Kidney (tissue), 14 donors: ENCODE results near the gene CCN2. TPM values are rescaled to one million over a fixed set of nuclear protein-coding genes. Genes with fewer than 3 reads are reported as not detected.

ENCODE experiments used
- DNase-seq, 5 donors: peaks; one replicate each; pipeline ENCODE4 v3.0.0-alpha.2; 2013 to 2020
- FAIRE-seq: peaks from 2 replicates; lab custom pipeline; 2012; peaks lifted over from hg19 to GRCh38; lab: Jason Lieb, UNC
- H3K27ac ChIP-seq, 2 donors: one replicate each; pipeline ENCODE4 v1.7.0; 2013; ENCODE audit warnings: low read depth in 2 of 2, low read length in 2 of 2, inconsistent platforms in 1 of 2
- H3K27me3 ChIP-seq: one replicate; pipeline ENCODE4 v1.7.1; 2013; ENCODE audit warnings: low read length, inconsistent platforms; ENCODE audit not compliant: control insufficient read depth, insufficient read depth
- H3K36me3 ChIP-seq, 3 donors: one replicate each; pipeline versions ENCODE4 v1.7.0 to v1.7.1; 2013; ENCODE audit warnings: low read length in 3 of 3, control low read depth in 1 of 3, inconsistent platforms in 1 of 3; ENCODE audit not compliant: insufficient read depth in 3 of 3, control insufficient read depth in 2 of 3
- H3K4me1 ChIP-seq, 3 donors: one replicate each; pipeline versions ENCODE4 v1.7.0 to v1.7.1; 2013; ENCODE audit warnings: low read length in 3 of 3, inconsistent platforms in 1 of 3, low read depth in 1 of 3; ENCODE audit not compliant: control insufficient read depth in 2 of 3, insufficient read depth in 2 of 3
- H3K4me3 ChIP-seq, 3 donors: one replicate each; pipeline versions ENCODE4 v1.7.0 to v1.8.1; 2013; ENCODE audit warnings: low read length in 3 of 3, control low read depth in 1 of 3, inconsistent platforms in 1 of 3
- H3K9ac ChIP-seq, 3 donors: one replicate each; pipeline versions ENCODE4 v1.7.0 to v1.7.1; 2013; ENCODE audit warnings: low read length in 3 of 3, control low read depth in 1 of 3, inconsistent platforms in 1 of 3
- H3K9me3 ChIP-seq, 3 donors: one replicate each; pipeline versions ENCODE4 v1.7.0 to v1.7.1; 2013; ENCODE audit warnings: low read length in 3 of 3, control low read depth in 1 of 3, inconsistent platforms in 1 of 3; ENCODE audit not compliant: control insufficient read depth in 2 of 3, insufficient read depth in 1 of 3
- CTCF ChIP-seq: IDR thresholded peaks from 3 replicates; pipeline ENCODE4 v1.5.1; 2012; ENCODE audit warnings: mild to moderate bottlenecking, moderate library complexity, borderline replicate concordance; ENCODE audit not compliant: insufficient read depth; ENCODE audit errors: extremely low read depth
- intact Hi-C: fragments of 100-400 bp; cut with DNase I; formaldehyde crosslinking; loops from one replicate; pipeline ENCODE4 v1.11.1; 2022
- polyA plus RNA-seq: library from polyadenylated mRNA; stranded (reverse); fragments of 350-450 nt; fragmentation: Illumina TruSeq; extraction: RNeasy Lipid Tissue Mini Kit (QIAGEN cat#74804); gene quantifications from one replicate; pipeline ENCODE4 v1.2.3, GENCODE V29; 2014; ENCODE audit warnings: low read depth, low replicate concordance; ENCODE audit not compliant: insufficient read depth
- total RNA-seq: library from RNA; stranded (reverse); fragmentation: NEBNext Ultra II Directional; extraction: Animal tissue kit (Norgen Biotek cat#: 25700); gene quantifications from one replicate; pipeline ENCODE4 v1.2.1, GENCODE V29; 2021
- donor health status: control.
- donor health status: control.
- donor health status: control.
- donor health status: control.
- donor health status: control.
- donor health status: DM: yes; HTN: yes; CAD: no.
- donor health status: Normal renal cell carcinoma (clear cell type).

Gene CCN2
- total and polyA plus RNA-seq, 2 donors from 2014 or later: 64.1 to 248 TPM

GRCh38 chr6:131979515-131980337 lies 28.6 kb upstream of the CCN2 start:
- Histone ChIP-seq H3K27ac (no peak overlapping the region), H3K9me3 (no peaks in the 10 kb centered on the region)
- intact Hi-C loops: no loop called here

GRCh38 chr6:131978522-131978921 lies 27.4 kb upstream of the CCN2 start:
- Histone ChIP-seq H3K4me3 (no peak overlapping the region), H3K27ac (no peak overlapping the region), H3K4me1 (peaks cover 0 to 3% (median 2%) of the 10 kb centered on the region in 3 donors), H3K36me3 (no peaks in the 10 kb centered on the region), H3K9me3 (no peaks in the 10 kb centered on the region), H3K9ac (no peak overlapping the region), H3K27me3 (no peaks in the 10 kb centered on the region)
- no peak for TF ChIP-seq CTCF
- DNase-seq (no peak), FAIRE-seq (no peak)
- intact Hi-C loops: no loop called here

More at GRCh38 chr6:131979515-131980337, 28.6 kb upstream of the CCN2 start:
- Histone ChIP-seq H3K27me3 (no peaks in the 10 kb centered on the region), H3K4me3 (no peak overlapping the region), H3K4me1 (peaks cover 0 to 3% (median 2%) of the 10 kb centered on the region in 3 donors), H3K9ac (no peak overlapping the region), H3K36me3 (no peaks in the 10 kb centered on the region)
- TF ChIP-seq CTCF: no peak
- FAIRE-seq (no peak), DNase-seq (no peak)

GRCh38 chr6:131976545-131977061 lies 25.4 kb upstream of the CCN2 start:
- Histone ChIP-seq H3K9me3 (no peaks in the 10 kb centered on the region), H3K4me1 (peaks cover 0 to 3% (median 2%) of the 10 kb centered on the region in 3 donors), H3K4me3 (no peak overlapping the region), H3K27ac (no peak overlapping the region), H3K27me3 (no peaks in the 10 kb centered on the region), H3K36me3 (no peaks in the 10 kb centered on the region), H3K9ac (no peak overlapping the region)
- DNase-seq: no peak
- TF ChIP-seq CTCF: no peak
- intact Hi-C loops: no loop called here
- FAIRE-seq: no peak
